Glutamatergic neuron (in vitro differentiated cells): ENCODE results near the gene POU1F1. TPM values are rescaled to one million over a fixed set of nuclear protein-coding genes. Genes with fewer than 3 reads are reported as not detected.

ENCODE experiments used
- DNase-seq: peaks from one replicate; pipeline ENCODE4 v3.0.0; 2022
- H3K27ac Mint-ChIP-seq: one replicate; pipeline ENCODE4 v1.8.0; 2020; ENCODE audit warnings: mild to moderate bottlenecking, mixed read lengths, inconsistent platforms; ENCODE audit not compliant: unreplicated experiment
- H3K27me3 Mint-ChIP-seq: one replicate; pipeline ENCODE4 v1.8.0; 2020; ENCODE audit warnings: mild to moderate bottlenecking, moderate library complexity, mixed read lengths, inconsistent platforms; ENCODE audit not compliant: unreplicated experiment
- H3K36me3 Mint-ChIP-seq: one replicate; pipeline ENCODE4 v1.8.0; 2020; ENCODE audit warnings: mild to moderate bottlenecking, mixed read lengths, inconsistent platforms; ENCODE audit not compliant: unreplicated experiment
- H3K4me1 Mint-ChIP-seq: one replicate; pipeline ENCODE4 v1.8.0; 2020; ENCODE audit warnings: mild to moderate bottlenecking, low read depth, mixed read lengths, inconsistent platforms; ENCODE audit not compliant: unreplicated experiment
- H3K4me3 Mint-ChIP-seq: one replicate; pipeline ENCODE4 v1.8.0; 2020; ENCODE audit warnings: mild to moderate bottlenecking, mixed read lengths, inconsistent platforms; ENCODE audit not compliant: unreplicated experiment
- H3K9me3 Mint-ChIP-seq: one replicate; pipeline ENCODE4 v1.8.0; 2020; ENCODE audit warnings: mild to moderate bottlenecking, moderate library complexity, mixed read lengths, inconsistent platforms; ENCODE audit not compliant: unreplicated experiment
- total RNA-seq: library from RNA; stranded (reverse); fragmentation: NEBNext Ultra II Directional; extraction: Animal tissue kit (Norgen Biotek cat#: 25700); gene quantifications from one replicate; pipeline ENCODE4 v1.2.1, GENCODE V29; 2021; ENCODE audit not compliant: unreplicated experiment
- TF ChIP-seq, protein P1 (sequence below): fragments of 200-600 bp; sonication (generic); IDR thresholded peaks from one replicate; pipeline ENCODE4 v1.5.0; 2021; ENCODE audit not compliant: partially characterized antibody, unreplicated experiment

POU1F1 gene
- total RNA-seq, 1 donor from 2014 or later, result not detected

DNA sequence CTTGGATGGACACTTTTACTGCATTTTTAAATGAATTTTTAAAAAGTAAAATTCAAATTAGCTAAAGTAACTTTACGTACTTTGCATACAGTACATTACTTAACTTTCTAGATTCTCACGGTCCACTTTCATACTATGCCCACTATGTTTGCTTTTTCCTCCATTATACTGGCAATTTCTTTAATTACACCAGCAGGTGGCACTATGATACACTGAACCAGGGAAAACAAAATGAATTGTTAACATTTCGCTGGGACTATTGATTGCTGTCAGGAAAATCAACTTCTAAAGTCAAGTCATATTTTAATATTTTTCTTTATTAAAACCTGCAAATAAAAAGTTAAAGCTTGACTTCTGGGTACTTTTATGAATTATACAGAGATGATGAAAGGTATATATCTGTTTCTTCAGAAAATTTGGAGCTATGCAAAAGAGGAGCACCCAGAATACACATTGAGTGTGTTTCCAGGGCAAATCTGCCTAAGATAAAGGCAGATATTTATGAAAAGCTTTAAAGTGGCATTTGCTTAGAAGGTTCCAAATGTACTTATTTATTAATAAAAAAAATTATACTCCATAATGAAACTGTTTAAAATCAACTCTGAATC lies 21.8 kb upstream of the POU1F1 start:
- DNase-seq, result no peak
- Mint-ChIP-seq H3K9me3 (no peaks in the 10 kb centered on the region), H3K4me1 (no peaks in the 10 kb centered on the region), H3K27ac (no peak overlapping the region), H3K4me3 (no peak overlapping the region), H3K27me3 (no peaks in the 10 kb centered on the region), H3K36me3 (no peaks in the 10 kb centered on the region)
- TF ChIP-seq, protein P1, sequence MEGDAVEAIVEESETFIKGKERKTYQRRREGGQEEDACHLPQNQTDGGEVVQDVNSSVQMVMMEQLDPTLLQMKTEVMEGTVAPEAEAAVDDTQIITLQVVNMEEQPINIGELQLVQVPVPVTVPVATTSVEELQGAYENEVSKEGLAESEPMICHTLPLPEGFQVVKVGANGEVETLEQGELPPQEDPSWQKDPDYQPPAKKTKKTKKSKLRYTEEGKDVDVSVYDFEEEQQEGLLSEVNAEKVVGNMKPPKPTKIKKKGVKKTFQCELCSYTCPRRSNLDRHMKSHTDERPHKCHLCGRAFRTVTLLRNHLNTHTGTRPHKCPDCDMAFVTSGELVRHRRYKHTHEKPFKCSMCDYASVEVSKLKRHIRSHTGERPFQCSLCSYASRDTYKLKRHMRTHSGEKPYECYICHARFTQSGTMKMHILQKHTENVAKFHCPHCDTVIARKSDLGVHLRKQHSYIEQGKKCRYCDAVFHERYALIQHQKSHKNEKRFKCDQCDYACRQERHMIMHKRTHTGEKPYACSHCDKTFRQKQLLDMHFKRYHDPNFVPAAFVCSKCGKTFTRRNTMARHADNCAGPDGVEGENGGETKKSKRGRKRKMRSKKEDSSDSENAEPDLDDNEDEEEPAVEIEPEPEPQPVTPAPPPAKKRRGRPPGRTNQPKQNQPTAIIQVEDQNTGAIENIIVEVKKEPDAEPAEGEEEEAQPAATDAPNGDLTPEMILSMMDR, result peak; percentile 82

GRCh38 chr3:87288446-87288845 lies 12.1 kb upstream of the POU1F1 start:
- TF ChIP-seq, protein P1, result no peak
- H3K27ac Mint-ChIP-seq, result no peak overlapping the region
- H3K9me3 Mint-ChIP-seq, result no peaks in the 10 kb centered on the region
- no peaks in the 10 kb centered on the region for H3K36me3 Mint-ChIP-seq
- no peak for DNase-seq
- peaks cover 2% of the 10 kb centered on the region for H3K27me3 Mint-ChIP-seq
- H3K4me3 Mint-ChIP-seq, result no peak overlapping the region
- no peaks in the 10 kb centered on the region for H3K4me1 Mint-ChIP-seq

- Mint-ChIP-seq H3K4me3 (no peak overlapping the region), H3K9me3 (no peaks in the 10 kb centered on the region)
Observed at GRCh38 chr3:87287011-87287410, 10.6 kb upstream of the POU1F1 start.

GRCh38 chr3:87272718-87273341 lies 3.6 kb downstream of the POU1F1 start:
- peaks cover 10% of the 10 kb centered on the region for H3K4me1 Mint-ChIP-seq
- H3K36me3 Mint-ChIP-seq, result no peaks in the 10 kb centered on the region
- TF ChIP-seq, protein P1, result no peak
- DNase-seq, result no peak
- no peak overlapping the region for H3K4me3 Mint-ChIP-seq
- H3K9me3 Mint-ChIP-seq, result no peaks in the 10 kb centered on the region
- H3K27me3 Mint-ChIP-seq, result no peaks in the 10 kb centered on the region
- H3K27ac Mint-ChIP-seq, result no peak overlapping the region

More at GRCh38 chr3:87287011-87287410, 10.6 kb upstream of the POU1F1 start:
- TF ChIP-seq, protein P1, result no peak
- Mint-ChIP-seq H3K36me3 (no peaks in the 10 kb centered on the region), H3K27me3 (peaks cover 2% of the 10 kb centered on the region), H3K27ac (no peak overlapping the region), H3K4me1 (no peaks in the 10 kb centered on the region)
- DNase-seq, result no peak
